Memory B cell (primary cell): ENCODE data around the gene P2RX3.
A peak's percentile ranks its signal among the peaks of the same experiment; 100 is the strongest.
"Not testable (repeated sequence)": the region's sequence is repeated elsewhere in the genome, so short reads cannot be mapped to it uniquely, and the experiment has no call there.

ENCODE experiments used
- ATAC-seq: fragments of 150-1000 bp; cut with Tn5 transposase; 2 replicates; pipeline ENCODE4 v1.10.0; 2021; ENCODE audit warnings: low read depth, mild to moderate bottlenecking, moderate library complexity
- DNase-seq, 2 donors: peaks; one replicate each; pipeline ENCODE4 v3.0.0; 2022; ENCODE audit warnings: low spot score in 2 of 2
- H3K27ac Mint-ChIP-seq: one replicate; pipeline ENCODE4 v1.8.0; 2022; ENCODE audit warnings: mild to moderate bottlenecking, moderate library complexity, mixed read lengths
- H3K27me3 Mint-ChIP-seq: one replicate; pipeline ENCODE4 v1.8.0; 2022; ENCODE audit warnings: mixed read lengths
- H3K36me3 Mint-ChIP-seq: one replicate; pipeline ENCODE4 v1.8.0; 2022; ENCODE audit warnings: mild to moderate bottlenecking, mixed read lengths
- H3K4me1 Mint-ChIP-seq: one replicate; pipeline ENCODE4 v1.8.0; 2022; ENCODE audit warnings: mixed read lengths
- H3K4me3 Mint-ChIP-seq: one replicate; pipeline ENCODE4 v1.8.0; 2022; ENCODE audit warnings: mild to moderate bottlenecking, moderate library complexity, mixed read lengths
- H3K9me3 Mint-ChIP-seq: one replicate; pipeline ENCODE4 v1.8.0; 2022; ENCODE audit warnings: mixed read lengths

The P2RX3 gene

GRCh38 chr11:57327721-57328120 is 10.4 kb upstream of the P2RX3 start:
- DNase-seq, result no peak
- Mint-ChIP-seq H3K27me3 (no peaks in the 10 kb centered on the region), H3K27ac (peak overlapping the region; percentile 2), H3K36me3 (peaks cover 42% of the 10 kb centered on the region), H3K4me1 (peaks cover 22% of the 10 kb centered on the region), H3K4me3 (peak overlapping the region; percentile 27), H3K9me3 (no peaks in the 10 kb centered on the region)
- ATAC-seq, result no peak

DNA sequence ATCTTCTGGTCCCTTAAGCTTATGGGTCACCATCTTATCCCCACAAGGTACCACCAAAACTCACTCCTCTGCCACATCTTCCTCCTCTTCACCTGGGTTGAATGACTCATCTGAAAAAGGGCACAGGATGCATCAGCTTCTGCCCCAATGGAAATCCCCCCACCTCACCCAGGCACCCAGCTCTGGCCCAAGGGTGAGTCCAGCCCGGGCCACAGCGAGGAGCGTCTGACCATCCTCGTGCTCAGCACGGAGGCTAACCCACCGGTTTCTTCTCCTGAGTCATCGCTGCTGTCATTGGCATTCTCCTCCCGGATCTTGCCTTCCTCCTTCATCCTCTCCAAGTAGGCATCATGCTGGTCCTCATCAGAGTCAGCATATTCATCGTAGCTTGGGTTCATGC is 8.1 kb upstream of the P2RX3 start:
- Mint-ChIP-seq H3K9me3 (no peaks in the 10 kb centered on the region), H3K27ac (peak overlapping the region; percentile 79), H3K36me3 (peaks cover 50% of the 10 kb centered on the region), H3K27me3 (no peaks in the 10 kb centered on the region), H3K4me1 (peaks cover 32% of the 10 kb centered on the region), H3K4me3 (no peak overlapping the region)
- ATAC-seq (no peak), DNase-seq (no peak)

DNA sequence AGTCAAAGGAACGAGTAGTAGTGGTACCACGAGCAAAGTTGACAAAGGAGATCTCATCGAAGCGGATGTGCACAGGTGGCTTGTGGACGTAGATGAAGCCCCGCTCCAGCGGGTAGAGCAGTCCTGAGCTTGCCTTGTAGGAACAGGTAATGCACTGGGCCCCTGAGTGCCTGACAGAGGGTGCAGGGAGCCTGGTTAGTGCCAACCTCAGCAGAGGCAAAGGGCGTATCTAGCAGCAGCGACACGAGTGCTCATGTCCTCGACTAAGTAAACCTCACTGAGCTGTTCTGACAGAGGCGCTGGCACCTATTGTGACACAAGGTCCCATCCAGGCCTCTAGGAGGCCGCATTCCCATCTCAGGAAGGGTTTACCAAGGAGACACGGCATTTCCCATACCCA is 6.4 kb upstream of the P2RX3 start:
- ATAC-seq (no peak), DNase-seq (no peak)
- Mint-ChIP-seq H3K4me1 (peaks cover 24% of the 10 kb centered on the region), H3K4me3 (no peak overlapping the region), H3K27me3 (no peaks in the 10 kb centered on the region), H3K27ac (no peak overlapping the region), H3K9me3 (no peaks in the 10 kb centered on the region), H3K36me3 (peaks cover 48% of the 10 kb centered on the region)

GRCh38 chr11:57332694-57333440 is 5.3 kb upstream of the P2RX3 start:
- H3K27ac Mint-ChIP-seq, result no peak overlapping the region
- H3K4me3 Mint-ChIP-seq, result no peak overlapping the region
- peaks cover 23% of the 10 kb centered on the region for H3K4me1 Mint-ChIP-seq
- peaks cover 38% of the 10 kb centered on the region for H3K36me3 Mint-ChIP-seq
- H3K9me3 Mint-ChIP-seq, result no peaks in the 10 kb centered on the region
- ATAC-seq, result no peak
- no peaks in the 10 kb centered on the region for H3K27me3 Mint-ChIP-seq
- no peak for DNase-seq

DNA sequence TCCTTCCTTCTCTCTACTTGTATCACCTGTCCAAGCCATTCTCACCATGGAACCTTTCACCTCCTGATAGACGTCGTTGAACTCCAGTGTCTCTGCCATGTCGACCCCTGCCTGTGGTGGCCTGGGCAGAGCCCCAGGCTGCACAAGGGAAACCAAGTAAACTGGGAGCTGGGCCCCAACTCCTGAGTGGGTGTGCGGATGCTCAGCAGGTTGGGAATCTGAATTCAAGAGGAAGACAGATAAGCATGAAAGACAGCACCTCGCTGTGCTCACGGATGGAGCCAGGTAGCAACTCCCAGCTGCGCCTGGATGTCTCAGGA is 3.2 kb upstream of the P2RX3 start:
- Mint-ChIP-seq H3K4me3 (peak overlapping the region; percentile 84), H3K27ac (peak overlapping the region; percentile 94), H3K36me3 (peaks cover 24% of the 10 kb centered on the region), H3K9me3 (no peaks in the 10 kb centered on the region), H3K4me1 (peaks cover 23% of the 10 kb centered on the region), H3K27me3 (no peaks in the 10 kb centered on the region)
- ATAC-seq (no peak), DNase-seq (no peak)

GRCh38 chr11:57335343-57336110 is 2.6 kb upstream of the P2RX3 start, which contains the start of gene SSRP1:
SSRP1 (minus strand) TSS chr11:57335892; CDS start chr11:57335121, 771 bp downstream.
- H3K4me1 Mint-ChIP-seq, result peaks cover 20% of the 10 kb centered on the region
- H3K27ac Mint-ChIP-seq, result peak within 1 kb of the TSS; percentile 94
- H3K27me3 Mint-ChIP-seq, result no peaks in the 10 kb centered on the region
- DNase-seq, result peak; percentile 72 to 79
- peak within 1 kb of the TSS; percentile 84 for H3K4me3 Mint-ChIP-seq
- peak; percentile 99 for ATAC-seq
- H3K36me3 Mint-ChIP-seq, result peaks cover 19% of the 10 kb centered on the region
- no peaks in the 10 kb centered on the region for H3K9me3 Mint-ChIP-seq

GRCh38 chr11:57336111-57336666 is 2.0 kb upstream of the P2RX3 start:
- H3K4me3 Mint-ChIP-seq, result peak overlapping the region; percentile 84
- DNase-seq (no peak), ATAC-seq (peak; percentile 2)
- peaks cover 20% of the 10 kb centered on the region for H3K4me1 Mint-ChIP-seq
- peak overlapping the region; percentile 94 for H3K27ac Mint-ChIP-seq
- peaks cover 1% of the 10 kb centered on the region for H3K27me3 Mint-ChIP-seq
- no peaks in the 10 kb centered on the region for H3K9me3 Mint-ChIP-seq
- H3K36me3 Mint-ChIP-seq, result peaks cover 17% of the 10 kb centered on the region

- Mint-ChIP-seq H3K27ac (peak overlapping the region; percentile 94), H3K4me3 (peak overlapping the region; percentile 84), H3K4me1 (peaks cover 20% of the 10 kb centered on the region), H3K36me3 (peaks cover 13% of the 10 kb centered on the region)
- DNase-seq, ATAC-seq, H3K27me3 Mint-ChIP-seq, H3K9me3 Mint-ChIP-seq: not testable (repeated sequence)
Measured at GRCh38 chr11:57336856-57337255, 1.3 kb upstream of the P2RX3 start.

DNA sequence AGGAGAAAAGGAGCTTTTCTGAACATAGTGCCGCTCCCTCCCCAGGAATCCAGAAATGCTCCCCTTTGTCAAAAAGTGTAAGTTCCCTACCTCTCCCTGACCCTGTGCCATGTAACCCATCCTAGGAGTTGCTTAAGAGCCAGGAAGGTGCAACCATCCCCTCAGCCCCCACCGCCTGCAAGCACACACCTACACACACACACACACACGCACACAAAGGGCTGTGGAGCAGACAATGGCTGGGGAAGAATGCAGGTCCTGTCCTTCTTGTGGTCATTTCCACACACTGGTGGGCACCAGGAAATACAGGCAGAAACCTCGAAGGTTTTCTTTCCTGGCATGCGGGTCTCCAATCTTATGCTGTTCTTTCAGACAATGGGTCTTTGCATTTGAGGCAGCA is 1.2 kb downstream of the P2RX3 start:
- Mint-ChIP-seq H3K4me3 (no peak overlapping the region), H3K27me3 (peaks cover 3% of the 10 kb centered on the region), H3K27ac (no peak overlapping the region), H3K4me1 (peaks cover 11% of the 10 kb centered on the region), H3K36me3 (no peaks in the 10 kb centered on the region), H3K9me3 (no peaks in the 10 kb centered on the region)
- no peak for ATAC-seq
- no peak for DNase-seq

- no peak for DNase-seq
- Mint-ChIP-seq H3K9me3 (no peaks in the 10 kb centered on the region), H3K4me3 (no peak overlapping the region), H3K4me1 (peaks cover 4% of the 10 kb centered on the region), H3K27ac (no peak overlapping the region), H3K36me3 (no peaks in the 10 kb centered on the region), H3K27me3 (peaks cover 3% of the 10 kb centered on the region)
- no peak for ATAC-seq
Measured at GRCh38 chr11:57340039-57340615, 2.0 kb downstream of the P2RX3 start.

DNA sequence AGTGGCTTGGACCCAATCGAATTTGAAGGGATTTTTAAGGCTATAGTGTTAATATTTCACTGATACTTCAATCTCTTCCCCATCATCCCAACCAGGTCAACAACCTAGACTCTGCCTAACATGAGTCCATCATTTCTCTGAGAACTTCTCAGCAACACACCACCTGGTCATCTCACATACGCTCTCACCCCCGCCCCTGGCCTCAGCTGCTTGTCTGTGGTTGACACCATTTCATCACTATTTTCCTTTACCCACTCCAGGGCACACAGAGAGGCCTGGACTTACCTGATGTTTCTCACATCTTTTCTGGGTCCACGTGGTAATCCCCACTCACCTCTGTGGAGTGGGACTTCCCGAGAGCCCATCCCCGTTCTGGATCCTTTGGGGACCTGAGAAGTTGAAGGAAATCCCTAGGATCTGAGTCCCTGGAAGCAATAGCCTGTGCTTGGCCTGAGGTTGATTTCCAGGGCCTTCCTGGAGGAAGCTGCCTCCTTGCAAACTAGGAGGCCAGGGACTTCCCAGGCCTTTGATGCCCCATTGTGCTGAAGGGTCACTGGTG is 3.2 kb downstream of the P2RX3 start:
- H3K4me1 Mint-ChIP-seq, result peaks cover 3% of the 10 kb centered on the region
- no peak overlapping the region for H3K27ac Mint-ChIP-seq
- H3K27me3 Mint-ChIP-seq, result peaks cover 3% of the 10 kb centered on the region
- no peak overlapping the region for H3K4me3 Mint-ChIP-seq
- DNase-seq (no peak), ATAC-seq (no peak)
- H3K36me3 Mint-ChIP-seq, result no peaks in the 10 kb centered on the region
- no peaks in the 10 kb centered on the region for H3K9me3 Mint-ChIP-seq

DNA sequence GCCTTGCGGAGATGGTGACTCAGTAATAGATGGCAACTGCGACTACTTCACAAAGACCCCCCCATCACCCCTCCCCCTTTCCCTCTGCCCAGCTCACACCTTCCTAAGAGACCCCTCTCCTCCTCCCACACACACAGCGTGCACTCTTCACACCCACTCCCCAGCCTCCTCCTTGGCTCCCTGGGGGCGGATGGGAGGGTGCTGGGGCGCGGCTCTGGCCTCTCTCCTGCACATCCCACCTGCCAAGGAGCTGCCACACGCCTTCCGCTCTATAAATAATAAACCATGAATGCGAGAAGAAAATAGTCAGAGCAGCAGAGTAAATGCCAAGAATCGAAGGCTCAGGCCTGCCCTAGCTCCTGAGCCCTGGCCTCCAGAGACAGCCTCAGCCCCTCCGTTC is 4.5 kb downstream of the P2RX3 start:
- ATAC-seq (no peak), DNase-seq (no peak)
- Mint-ChIP-seq H3K27ac (no peak overlapping the region), H3K9me3 (no peaks in the 10 kb centered on the region), H3K27me3 (peaks cover 8% of the 10 kb centered on the region), H3K4me1 (peaks cover 3% of the 10 kb centered on the region), H3K4me3 (no peak overlapping the region), H3K36me3 (no peaks in the 10 kb centered on the region)

DNA sequence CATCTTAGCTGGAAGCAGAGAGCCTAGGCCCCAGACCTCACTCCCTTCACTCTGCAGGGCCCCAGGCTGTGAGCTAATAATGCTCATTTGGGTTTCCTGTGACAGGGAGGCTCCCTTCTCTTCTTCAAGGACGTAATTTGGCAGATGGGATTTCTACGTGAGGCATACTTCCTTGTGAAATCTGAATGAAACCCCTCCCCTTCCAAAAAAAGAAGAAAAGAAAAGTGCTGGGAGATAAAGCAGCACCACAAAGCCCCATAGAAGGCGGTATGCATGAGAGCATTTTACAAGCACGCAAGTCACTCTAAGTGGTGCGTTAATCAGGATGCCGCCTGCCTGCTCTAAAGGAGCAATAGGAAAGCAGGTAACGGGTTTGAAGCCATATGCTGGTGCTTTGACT is 5.7 kb downstream of the P2RX3 start:
- DNase-seq (no peak), ATAC-seq (no peak)
- no peak overlapping the region for H3K27ac Mint-ChIP-seq
- no peaks in the 10 kb centered on the region for H3K9me3 Mint-ChIP-seq
- H3K4me1 Mint-ChIP-seq, result peaks cover 3% of the 10 kb centered on the region
- H3K27me3 Mint-ChIP-seq, result peaks cover 8% of the 10 kb centered on the region
- no peaks in the 10 kb centered on the region for H3K36me3 Mint-ChIP-seq
- H3K4me3 Mint-ChIP-seq, result no peak overlapping the region

DNA sequence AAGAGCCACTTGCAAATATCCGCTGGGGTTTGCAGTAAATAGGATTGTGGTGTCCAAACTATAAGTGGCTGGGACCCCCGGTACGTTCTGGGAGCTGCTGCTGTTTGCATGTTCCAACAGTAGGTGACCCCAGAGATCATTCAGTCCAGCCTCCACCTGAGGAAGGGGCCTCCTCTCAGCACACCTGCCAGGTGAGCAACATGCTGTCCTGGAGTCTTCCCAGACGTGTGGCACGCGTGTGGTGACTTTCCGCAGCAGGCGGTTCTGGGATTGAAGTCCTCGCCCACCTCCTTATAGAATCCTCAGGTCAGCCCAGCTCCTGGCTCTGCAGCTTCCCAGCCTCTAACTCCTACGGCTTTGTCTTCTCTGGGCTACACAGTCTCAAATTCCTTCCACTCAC is 6.7 kb downstream of the P2RX3 start:
- Mint-ChIP-seq H3K27me3 (peaks cover 8% of the 10 kb centered on the region), H3K4me3 (no peak overlapping the region), H3K9me3 (no peaks in the 10 kb centered on the region), H3K4me1 (peaks cover 3% of the 10 kb centered on the region), H3K27ac (no peak overlapping the region), H3K36me3 (no peaks in the 10 kb centered on the region)
- no peak for ATAC-seq
- no peak for DNase-seq
